Calu3 (cell line): ENCODE results near the gene RER1. TPM values are rescaled to one million over a fixed set of nuclear protein-coding genes. Genes with fewer than 3 reads are reported as not detected.

Source experiments
- BruUV-seq: library from RNA; stranded (reverse); fragments of 400-500 nt; replicated peaks from 2 replicates; lab custom pipeline; 2021; lab: Mats Ljungman, UMichigan
- CTCF ChIA-PET: fragments of 300-600 bp; sonication (Branson Sonifier 250); formaldehyde crosslinking; loops from one replicate; lab custom pipeline; 2022; ENCODE audit warnings: antibody characterized with exemption; lab: Charles Lee
- DNase-seq: peaks from one replicate; pipeline ENCODE4 v3.0.0; 2022
- H3K27ac Mint-ChIP-seq: one replicate; pipeline ENCODE4 v1.8.0; 2022; ENCODE audit warnings: mixed read lengths; ENCODE audit not compliant: unreplicated experiment
- H3K27me3 Mint-ChIP-seq: one replicate; pipeline ENCODE4 v1.8.0; 2022; ENCODE audit warnings: mixed read lengths; ENCODE audit not compliant: unreplicated experiment
- H3K36me3 Mint-ChIP-seq: one replicate; pipeline ENCODE4 v1.8.0; 2022; ENCODE audit warnings: mild to moderate bottlenecking, moderate library complexity, mixed read lengths; ENCODE audit not compliant: insufficient read depth, unreplicated experiment
- H3K4me1 Mint-ChIP-seq: one replicate; pipeline ENCODE4 v1.8.0; 2022; ENCODE audit warnings: mild to moderate bottlenecking, low read depth, mixed read lengths; ENCODE audit not compliant: unreplicated experiment
- H3K4me3 Mint-ChIP-seq: one replicate; pipeline ENCODE4 v1.8.0; 2022; ENCODE audit warnings: mild to moderate bottlenecking, low read depth, moderate library complexity, mixed read lengths; ENCODE audit not compliant: unreplicated experiment
- H3K9me3 Mint-ChIP-seq: one replicate; pipeline ENCODE4 v1.8.0; 2022; ENCODE audit warnings: low read depth, mixed read lengths; ENCODE audit not compliant: unreplicated experiment
- CTCF ChIP-seq: fragments of 200-600 bp; IDR thresholded peaks from one replicate; pipeline ENCODE4 v1.8.0; 2022; ENCODE audit warnings: antibody characterized with exemption; ENCODE audit not compliant: unreplicated experiment
- intact Hi-C: fragments of 100-400 bp; cut with micrococcal nuclease; formaldehyde crosslinking; loops from one replicate; pipeline ENCODE4 v1.10.0; 2022; ENCODE audit not compliant: unreplicated experiment
- total RNA-seq: library from RNA; stranded (reverse); gene quantifications from 2 replicates; pipeline ENCODE4 v1.2.3, GENCODE V29; 2022

The RER1 gene
- total RNA-seq, 1 experiment from 2014 or later: 118 TPM

DNA sequence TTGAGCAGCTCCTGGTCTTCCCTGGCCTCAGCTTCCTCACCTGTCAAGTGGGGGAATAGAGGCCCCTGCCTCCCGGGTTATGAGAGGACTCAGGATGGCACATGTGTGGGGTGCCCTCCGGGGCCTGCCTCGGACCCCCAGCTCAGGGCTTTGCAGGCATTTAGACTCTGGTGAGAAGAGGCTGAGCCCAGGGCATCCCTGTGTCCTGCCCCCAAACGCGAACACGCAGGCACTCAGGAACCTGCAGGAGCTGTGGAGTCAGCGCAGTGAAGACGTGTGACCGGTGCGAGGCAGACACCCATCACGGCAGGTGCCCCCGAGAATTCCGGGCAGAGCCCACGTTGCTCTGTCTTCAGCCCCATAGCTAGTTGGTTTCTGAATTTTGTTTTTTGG lies 26.2 kb downstream of the RER1 start:
- CTCF ChIA-PET: no interaction called here
- H3K27ac Mint-ChIP-seq: no peak overlapping the region
- intact Hi-C loops: no loop called here
- no TSS peak for BruUV-seq
- TF ChIP-seq CTCF: no peak
- no peak for DNase-seq
- no peaks in the 10 kb centered on the region for H3K9me3 Mint-ChIP-seq
- peaks cover 32% of the 10 kb centered on the region for H3K36me3 Mint-ChIP-seq
- peaks cover 26% of the 10 kb centered on the region for H3K4me1 Mint-ChIP-seq
- H3K27me3 Mint-ChIP-seq: no peaks in the 10 kb centered on the region
- H3K4me3 Mint-ChIP-seq: no peak overlapping the region

DNA sequence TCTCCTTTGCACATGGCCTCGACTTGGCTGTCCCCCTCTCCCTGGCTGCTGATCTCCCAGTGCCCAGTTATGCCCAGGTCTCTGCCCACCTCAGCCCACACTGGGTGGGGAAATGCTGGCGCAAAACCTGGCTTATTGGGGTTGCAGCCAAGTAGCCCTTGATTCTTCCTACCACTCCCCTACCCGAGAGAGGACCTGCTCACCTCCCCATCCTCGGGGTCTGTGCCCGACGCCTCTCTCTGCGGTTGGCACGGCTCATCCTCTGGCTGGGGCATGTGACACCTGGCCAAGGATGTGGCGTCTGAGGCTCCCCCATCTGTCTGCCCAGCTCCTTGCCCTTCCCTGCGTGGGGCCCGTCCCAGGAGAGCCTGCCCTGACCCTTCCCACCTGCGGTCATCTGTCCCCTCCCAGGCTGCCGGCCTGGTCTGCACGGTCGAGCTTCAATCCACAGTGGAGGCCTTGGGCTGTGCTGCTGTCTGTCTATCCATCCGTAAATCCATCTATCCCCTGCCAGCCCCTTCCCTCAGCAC lies 27.2 kb downstream of the RER1 start:
- BruUV-seq: no TSS peak
- peak overlapping the region; percentile 14 for H3K4me3 Mint-ChIP-seq
- no peak overlapping the region for H3K27ac Mint-ChIP-seq
- no peaks in the 10 kb centered on the region for H3K9me3 Mint-ChIP-seq
- H3K27me3 Mint-ChIP-seq: no peaks in the 10 kb centered on the region
- H3K4me1 Mint-ChIP-seq: peaks cover 24% of the 10 kb centered on the region
- CTCF ChIA-PET: no interaction called here
- H3K36me3 Mint-ChIP-seq: peaks cover 25% of the 10 kb centered on the region
- intact Hi-C loops: no loop called here
- DNase-seq: no peak
- no peak for TF ChIP-seq CTCF

- peaks cover 19% of the 10 kb centered on the region for H3K4me1 Mint-ChIP-seq
- TF ChIP-seq CTCF: no peak
- peak overlapping the region; percentile 14 for H3K4me3 Mint-ChIP-seq
- H3K27ac Mint-ChIP-seq: no peak overlapping the region
- H3K36me3 Mint-ChIP-seq: peaks cover 20% of the 10 kb centered on the region
- DNase-seq: no peak
- CTCF ChIA-PET: no interaction called here
- no peaks in the 10 kb centered on the region for H3K9me3 Mint-ChIP-seq
- intact Hi-C loops: no loop called here
- BruUV-seq: no TSS peak
- no peaks in the 10 kb centered on the region for H3K27me3 Mint-ChIP-seq
These were observed 27.8 kb downstream of the RER1 start for GRCh38 chr1:2419416-2419815.

DNA sequence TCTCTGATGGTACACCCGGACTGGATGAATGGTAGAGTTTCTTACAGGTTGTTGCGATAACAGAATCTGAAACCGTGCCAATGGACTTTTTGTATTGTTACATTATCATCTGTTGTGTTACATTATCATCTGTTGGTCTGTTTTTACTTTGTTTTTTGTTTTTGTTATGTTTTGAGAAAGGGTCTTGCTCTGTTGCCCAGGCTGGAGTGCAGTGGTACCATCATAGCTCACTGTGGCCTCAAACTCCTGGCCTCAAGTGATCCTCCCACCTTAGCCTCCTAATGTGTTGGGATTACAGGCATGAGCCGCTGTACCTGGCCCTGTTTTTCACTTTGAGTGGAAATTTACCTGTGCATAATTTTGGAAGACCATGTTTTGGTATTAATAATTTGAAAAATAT lies 30.9 kb downstream of the RER1 start:
- Mint-ChIP-seq H3K27ac (no peak overlapping the region), H3K4me3 (no peak overlapping the region), H3K27me3 (peaks cover 10% of the 10 kb centered on the region), H3K36me3 (no peaks in the 10 kb centered on the region), H3K9me3 (no peaks in the 10 kb centered on the region), H3K4me1 (no peaks in the 10 kb centered on the region)
- no peak for DNase-seq
- no peak for TF ChIP-seq CTCF
- CTCF ChIA-PET: no interaction called here
- BruUV-seq: no TSS peak
- intact Hi-C loops: no loop called here
